ENCODE data around the gene ZNF497. TPM values are rescaled to one million over a fixed set of nuclear protein-coding genes. Genes with fewer than 3 reads are reported as not detected.

ZNF497 gene
- total and polyA plus RNA-seq, 10 of the 15 experiments (the other 5 are each of a cell fraction or from before 2014, with no cell fraction given): 0.09 to 0.82 (median 0.28) TPM

DNA sequence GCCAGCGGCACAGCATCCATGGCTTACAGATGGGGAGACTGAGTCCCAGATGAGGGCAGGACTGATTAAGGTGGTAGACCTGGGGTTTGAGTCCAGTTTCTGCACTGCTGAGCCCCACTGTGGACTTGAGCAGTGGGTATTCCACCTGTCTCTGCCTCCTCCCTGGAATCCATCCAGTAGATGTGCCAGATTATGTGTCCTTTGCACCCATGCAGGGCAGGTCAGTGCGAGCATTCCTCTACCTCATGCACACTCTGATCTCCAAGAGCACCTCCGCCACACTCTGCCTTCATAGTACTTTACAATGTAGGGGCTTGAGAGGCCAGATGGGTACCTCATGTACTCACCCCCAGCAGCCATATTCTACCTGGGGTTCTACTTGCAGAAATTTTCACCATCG lies 25.7 kb downstream of the ZNF497 start:
- H3K4me2 ChIP-seq (ENCODE audit: control insufficient read depth, insufficient read depth): no peak overlapping the region
- WGBS (ENCODE audit: insufficient coverage, insufficient replicate concordance, low lambda C conversion rate, missing lambda C conversion rate): 99% methylated on average over 4 of the region's 4 CpGs
- ChIA-PET CTCF (no interaction called here), POLR2A (no interaction called here), SMC1A (ENCODE audit: uncharacterized antibody, unreplicated experiment) (no interaction called here), RAD21 (ENCODE audit: unreplicated experiment) (no interaction called here)
- no peak overlapping the region for H3K4me3 ChIP-seq
- FAIRE-seq (no peak), ATAC-seq (no peak), DNase-seq (ENCODE audit: low read depth, low spot score) (no peak)
- in situ Hi-C loops (cut with MboI): no loop called here
- no peaks in the 10 kb centered on the region; the same call in 2 of the 3 replicates for H3K9me3 ChIP-seq (replicated peaks; ENCODE audit: control insufficient read depth, insufficient read depth, low read length)
- H3K27me3 ChIP-seq (replicated peaks in 1 of 2; ENCODE audit: control insufficient read depth in 2 of 2, insufficient read depth in 2 of 2, low read length in 1 of 2): no peaks in the 10 kb centered on the region
- no peaks in the 10 kb centered on the region for H3K4me1 ChIP-seq (ENCODE audit: control insufficient read depth, insufficient read depth, low read length)
- H3K27ac ChIP-seq (ENCODE audit: control insufficient read depth, insufficient read depth): no peak overlapping the region
- H3K9ac ChIP-seq (ENCODE audit: control insufficient read depth, insufficient read depth, low read length): no peak overlapping the region
- H3K36me3 ChIP-seq (ENCODE audit: control insufficient read depth in 2 of 2, insufficient read depth in 2 of 2, low read length in 1 of 2): peaks cover 7 to 11% of the 10 kb centered on the region in 2 experiments; a peak in 3 of 4 replicates
- H2AFZ ChIP-seq (ENCODE audit: control insufficient read depth, low read depth, low read length): no peak overlapping the region
- BruUV-seq (replicated peaks): no TSS peak
- H3K79me2 ChIP-seq (ENCODE audit: control insufficient read depth, insufficient read depth, low read length): no peaks in the 10 kb centered on the region
- intact Hi-C loops (cut with micrococcal nuclease; ENCODE audit: unreplicated experiment): no loop called here
- H4K20me1 ChIP-seq (ENCODE audit: control insufficient read depth, insufficient read depth): no peaks in the 10 kb centered on the region; the same call in 1 of the 2 replicates
- TF ChIP-seq PAX8 (IDR thresholded peaks at IDR 0.05) (no peak), NRF1 (conservative IDR thresholded peaks at IDR 0.05; ENCODE audit: low read depth, low read length) (no peak), ZNF622 (IDR thresholded peaks at IDR 0.05) (no peak), PRDM15 (CRISPR knock-in tag; IDR thresholded peaks at IDR 0.05) (no peak), BHLHE40 (IDR thresholded peaks at IDR 0.05; ENCODE audit: borderline replicate concordance in 1 of 2, low read depth in 2 of 2, low read length in 1 of 2) (no peak), MEF2B (IDR thresholded peaks at IDR 0.05; ENCODE audit: partially characterized antibody, poor library complexity, severe bottlenecking) (no peak), EP300 (IDR thresholded peaks at IDR 0.05; ENCODE audit: borderline replicate concordance in 1 of 2, control insufficient read depth in 1 of 2, low read depth in 2 of 2, low read length in 2 of 2) (no peak), SP1 (IDR thresholded peaks at IDR 0.05; ENCODE audit: low read depth, low read length) (no peak), TBL1XR1 (IDR thresholded peaks at IDR 0.05; ENCODE audit: low read depth, low read length) (no peak), EZH2 (IDR thresholded peaks at IDR 0.05; ENCODE audit: borderline replicate concordance, control insufficient read depth, low read depth, low read length) (no peak)

Data from GM12878 (cell line).